Stimulated activated CD4-positive, alpha-beta T cell treated with anti-CD3 and anti-CD28 coated beads, Interleukin-1b, Interleukin-23, amount 100 ng/mL, for 4 hours (primary cell): ENCODE data around the gene FAF2.
"Not testable (repeated sequence)": the region's sequence is repeated elsewhere in the genome, so short reads cannot be mapped to it uniquely, and the experiment has no call there.

ENCODE experiments used
- DNase-seq, 2 donors: peaks; one replicate each; pipeline ENCODE4 v3.0.0-alpha.2; 2020; ENCODE audit warnings: low read depth in 2 of 2

The FAF2 gene

DNA sequence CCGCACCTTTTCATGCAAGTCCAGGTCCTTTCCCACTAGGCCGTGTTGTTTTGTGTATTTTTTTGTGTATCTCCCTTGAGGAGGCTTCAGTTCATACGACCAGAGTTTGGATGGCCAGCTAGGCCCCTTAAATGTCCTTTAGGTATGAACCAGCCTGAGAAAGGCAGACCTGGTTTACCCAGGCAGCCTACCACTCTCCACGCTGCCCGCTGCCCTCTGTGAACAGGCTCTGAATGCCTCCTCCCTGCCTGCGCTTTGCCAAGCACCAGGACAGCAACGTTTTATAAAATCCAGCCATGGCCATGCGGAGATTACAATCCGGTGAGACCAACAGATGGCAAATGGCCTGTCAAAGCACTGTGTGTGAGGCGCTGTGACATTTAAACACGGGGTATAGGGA lies 31.2 kb upstream of the FAF2 start:
- DNase-seq: no peak

DNA sequence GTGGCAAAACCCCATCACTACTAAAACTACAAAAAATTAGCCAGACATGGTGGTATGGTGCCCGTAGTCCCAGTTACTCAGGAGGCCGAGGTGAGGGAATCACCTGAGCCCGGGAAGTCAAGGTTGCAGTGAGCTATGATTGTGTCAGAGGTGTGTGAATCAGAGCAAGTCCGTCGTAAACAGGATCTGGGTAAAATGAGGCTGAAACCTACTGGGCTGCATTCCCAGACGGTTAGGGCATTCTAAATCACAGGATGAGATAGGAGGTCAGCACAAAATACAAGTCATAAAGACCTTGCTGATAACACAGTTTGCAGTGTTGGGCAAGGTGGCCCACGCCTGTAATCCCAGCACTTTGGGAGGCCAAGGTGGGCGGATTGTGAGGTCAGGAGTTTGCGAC lies 29.9 kb upstream of the FAF2 start:
- no peak for DNase-seq

DNA sequence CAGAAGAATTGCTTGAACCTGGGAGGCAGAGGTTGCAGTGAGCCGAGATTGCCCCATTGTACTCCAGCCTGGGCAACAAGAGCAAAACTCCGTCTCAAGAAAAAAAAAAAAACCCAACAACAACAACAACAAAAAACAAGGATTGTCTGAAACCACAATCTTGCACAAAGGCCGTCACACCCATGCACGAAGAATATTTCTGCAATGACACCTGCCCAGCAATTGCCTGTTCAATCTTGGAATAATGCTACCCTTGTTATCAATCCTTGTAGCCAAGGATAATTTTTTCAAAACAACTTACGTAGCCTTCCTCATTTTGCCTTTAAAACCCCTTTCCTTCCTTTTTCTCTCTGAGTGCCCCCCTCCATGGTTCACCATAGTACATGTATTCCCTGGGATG lies 28.1 kb upstream of the FAF2 start:
- no peak for DNase-seq

DNA sequence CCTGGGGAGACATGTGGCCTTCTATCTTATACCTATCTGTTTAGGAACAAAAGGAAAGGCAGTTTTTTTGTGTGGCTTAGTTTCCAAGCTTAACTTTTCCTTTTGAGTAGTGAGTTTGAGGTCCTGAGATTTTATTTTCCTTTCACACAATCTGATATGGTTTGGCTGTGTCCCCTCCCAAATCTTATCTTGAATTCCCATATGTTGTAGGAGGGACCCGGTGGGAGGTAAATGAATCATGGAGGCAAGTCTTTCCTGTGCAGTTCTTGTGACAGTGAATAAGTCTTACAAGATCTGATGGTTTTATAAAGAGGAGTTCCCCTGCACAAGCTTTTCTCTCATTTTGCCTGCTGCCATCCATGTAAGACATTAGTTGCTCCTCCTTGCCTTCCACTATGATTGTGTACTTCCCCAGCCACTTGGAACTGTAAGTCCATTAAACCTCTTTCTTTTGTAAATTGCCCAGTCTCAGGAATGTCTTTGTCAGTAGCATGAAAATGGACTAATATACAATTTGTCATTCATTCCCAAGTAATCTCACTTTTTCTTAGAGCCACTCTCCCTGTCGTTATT lies 27.1 kb upstream of the FAF2 start:
- no peak for DNase-seq

DNA sequence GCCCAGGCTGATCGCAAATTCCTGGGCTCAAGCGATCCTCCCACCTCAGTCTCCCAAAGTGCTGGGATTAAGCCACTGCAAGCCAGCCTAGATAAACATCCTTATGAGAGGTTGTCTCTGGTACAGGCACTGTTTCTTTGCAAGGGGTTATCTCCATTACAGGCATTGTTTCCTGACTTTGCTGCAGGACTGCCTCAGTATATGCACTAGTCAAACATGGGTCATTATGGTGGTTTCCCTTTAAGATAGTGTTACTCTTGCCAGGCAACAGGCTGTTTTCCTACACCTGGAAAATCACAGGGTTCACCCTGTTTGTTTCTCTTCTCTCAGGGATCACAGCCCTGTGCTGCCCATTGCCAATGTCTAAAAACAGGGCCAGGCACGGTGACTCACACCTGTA lies 24.0 kb upstream of the FAF2 start:
- no peak for DNase-seq

DNA sequence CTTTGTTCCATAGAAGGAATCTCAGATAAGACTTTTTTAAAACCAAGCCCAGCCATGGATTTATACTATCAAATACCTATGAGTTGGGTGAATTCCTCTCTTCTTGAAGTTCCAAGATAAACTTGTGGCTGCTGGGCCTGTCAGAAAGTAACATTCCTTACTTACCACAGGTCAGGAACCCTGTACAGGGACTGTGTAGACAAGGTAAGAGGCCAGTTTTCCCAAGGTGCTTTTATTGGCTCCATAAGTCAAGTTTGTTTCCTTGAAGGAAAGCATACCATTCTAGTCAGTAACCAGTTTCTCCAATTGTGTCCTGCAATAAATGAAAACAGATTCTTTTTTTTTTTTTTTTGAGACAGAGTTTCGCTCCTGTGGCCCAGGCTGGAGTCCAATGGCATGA lies 23.0 kb upstream of the FAF2 start:
- no peak for DNase-seq

DNA sequence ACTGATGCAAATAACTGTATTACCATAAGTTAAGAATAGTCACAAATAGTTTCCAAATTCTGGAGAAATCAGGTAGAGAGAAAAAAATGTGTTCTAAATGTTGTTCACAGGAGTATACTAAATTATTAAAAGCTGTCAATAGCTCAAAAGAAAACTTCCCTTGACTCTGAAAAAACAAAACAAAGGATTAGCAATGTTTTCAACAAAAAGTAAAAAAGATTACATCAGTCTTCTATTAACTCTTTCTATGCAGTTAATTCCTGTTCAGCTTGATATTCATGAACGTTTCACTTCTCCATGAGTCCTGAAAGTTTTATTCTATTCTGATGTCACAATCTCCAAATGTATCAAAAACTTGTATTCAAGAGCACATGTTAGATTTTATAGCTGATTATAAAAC lies 22.4 kb upstream of the FAF2 start:
- no peak for DNase-seq

DNA sequence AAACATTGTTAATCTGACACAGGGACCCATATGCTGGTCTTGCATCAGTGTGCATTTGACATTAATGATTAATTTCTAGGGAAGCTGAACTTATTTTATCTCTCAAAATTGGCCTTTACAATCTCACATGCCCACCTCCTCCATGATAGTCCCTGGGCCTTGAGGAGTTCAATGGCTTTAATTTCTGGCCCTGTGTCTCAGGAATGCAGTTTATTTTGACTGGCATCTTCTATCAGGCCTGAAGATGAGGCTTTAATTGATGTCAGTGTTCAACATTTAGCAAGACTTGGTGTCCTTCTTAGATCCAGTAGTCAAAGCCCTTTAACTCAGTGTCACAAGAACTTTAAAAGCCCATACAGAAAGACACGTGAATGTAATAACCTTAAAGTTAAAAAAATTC lies 21.3 kb upstream of the FAF2 start:
- no peak for DNase-seq

DNA sequence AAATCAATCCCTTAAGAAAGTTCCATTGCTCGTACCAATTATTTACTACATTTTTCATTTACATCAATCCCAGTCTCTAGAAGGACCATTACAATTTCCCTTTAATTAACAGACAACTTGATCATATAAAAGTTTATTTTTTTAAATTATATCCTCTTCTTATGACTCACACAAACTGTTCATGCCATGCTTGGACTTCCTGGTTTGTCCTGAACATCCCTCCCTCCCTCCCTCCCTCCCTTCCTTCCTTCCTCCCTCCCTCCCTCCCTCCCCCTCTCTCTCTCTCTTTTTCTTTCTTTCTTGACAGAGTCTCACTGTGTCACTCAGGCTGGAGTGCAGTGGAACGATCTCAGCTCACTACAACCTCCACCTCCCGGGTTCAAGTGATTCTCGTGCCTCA lies 20.2 kb upstream of the FAF2 start:
- DNase-seq: no peak

DNA sequence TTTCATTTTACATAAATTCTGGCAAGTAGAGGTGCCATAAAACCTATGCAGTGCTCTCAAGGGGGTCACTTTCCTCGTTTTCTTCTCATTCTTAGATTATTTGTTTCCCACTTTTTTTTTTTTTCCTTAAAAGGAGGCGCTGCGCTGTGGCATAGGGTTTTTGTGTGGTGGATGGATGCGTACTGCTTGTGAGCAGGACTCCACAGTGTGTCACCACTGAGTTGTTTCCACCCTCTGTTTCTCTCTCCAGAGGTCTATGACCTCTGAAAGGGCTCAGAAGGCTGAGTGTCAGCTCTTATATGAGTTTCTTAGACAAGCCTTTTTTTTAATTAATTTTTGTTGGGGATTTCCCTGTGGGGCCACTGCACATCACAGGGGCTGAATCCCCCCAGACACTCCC lies 18.2 kb upstream of the FAF2 start:
- DNase-seq: no peak

DNA sequence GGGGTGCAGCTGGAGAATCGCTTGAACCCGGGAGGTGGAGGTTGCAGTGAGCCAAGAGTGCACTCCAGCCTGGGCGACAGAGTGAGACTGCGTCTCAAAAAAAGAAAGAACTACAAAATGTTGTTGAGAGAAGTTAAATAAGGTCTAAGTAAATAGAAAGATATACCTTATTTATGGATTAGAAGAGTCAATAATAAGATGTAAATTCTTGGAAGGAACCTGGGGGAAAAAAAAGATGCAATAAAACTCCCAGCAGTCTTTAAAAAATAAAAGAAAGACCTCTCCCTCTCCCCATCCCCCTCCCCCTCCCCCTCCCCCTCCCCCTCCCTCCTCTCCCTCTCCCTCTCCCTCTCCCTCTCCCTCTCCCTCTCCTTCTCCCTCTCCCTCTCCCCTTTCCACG lies 15.5 kb upstream of the FAF2 start:
- no peak for DNase-seq

DNA sequence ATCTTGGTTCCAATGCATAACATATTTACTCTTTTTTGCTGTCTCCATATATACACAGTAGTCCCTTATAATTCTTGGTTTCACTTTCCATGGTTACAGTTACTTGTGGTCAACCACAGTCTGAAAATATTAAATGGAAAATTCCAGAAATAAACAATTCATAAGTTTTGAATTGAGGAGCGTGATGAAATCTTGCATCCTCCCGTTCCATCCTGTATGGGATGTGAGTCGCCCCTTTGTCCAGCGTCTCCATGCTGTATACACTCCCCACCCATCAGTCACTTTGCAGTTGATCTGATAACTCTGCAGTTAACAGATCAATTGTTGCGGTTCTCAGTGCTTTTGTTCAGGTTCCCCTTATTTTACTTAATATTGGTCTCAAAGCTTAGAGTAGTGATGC lies 11.5 kb upstream of the FAF2 start:
- DNase-seq: no peak

DNA sequence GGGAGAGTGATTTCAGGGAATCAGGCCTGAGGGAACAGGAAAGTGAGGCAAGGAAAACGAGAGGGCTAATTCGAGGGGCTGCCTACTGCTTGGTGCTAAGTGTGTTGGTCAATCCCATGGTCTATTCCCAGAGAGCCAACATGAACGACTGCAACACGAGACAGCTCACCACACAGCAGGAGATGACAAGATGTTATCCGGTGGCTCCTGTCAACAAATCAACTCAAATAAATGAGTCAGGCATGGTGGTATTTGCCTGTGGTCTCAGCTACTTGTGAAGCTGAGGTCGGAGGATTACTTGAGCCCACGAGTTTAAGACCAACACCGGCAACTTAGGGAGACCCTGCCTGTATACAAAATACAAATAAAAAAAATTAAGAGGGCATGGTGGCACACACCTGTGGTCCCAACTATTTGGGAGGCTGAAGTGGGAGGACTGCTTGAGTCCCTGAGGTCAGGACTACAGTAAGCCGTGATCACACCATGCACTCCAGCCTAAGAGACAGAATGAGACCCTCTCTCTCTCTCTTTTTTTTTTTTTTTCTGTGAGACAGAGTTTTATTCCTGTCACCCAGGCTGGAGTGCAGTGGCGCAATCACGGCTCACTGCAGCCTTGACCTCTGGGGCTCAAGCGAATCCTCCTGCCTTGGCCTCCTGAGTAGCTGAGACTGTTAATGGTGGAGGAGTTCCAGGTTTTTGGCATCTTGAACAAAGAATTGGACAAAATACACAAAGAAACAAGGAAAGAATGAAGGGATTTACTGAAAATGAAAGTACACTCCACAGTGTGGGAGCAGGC lies 9.0 kb upstream of the FAF2 start:
- DNase-seq: no peak

DNA sequence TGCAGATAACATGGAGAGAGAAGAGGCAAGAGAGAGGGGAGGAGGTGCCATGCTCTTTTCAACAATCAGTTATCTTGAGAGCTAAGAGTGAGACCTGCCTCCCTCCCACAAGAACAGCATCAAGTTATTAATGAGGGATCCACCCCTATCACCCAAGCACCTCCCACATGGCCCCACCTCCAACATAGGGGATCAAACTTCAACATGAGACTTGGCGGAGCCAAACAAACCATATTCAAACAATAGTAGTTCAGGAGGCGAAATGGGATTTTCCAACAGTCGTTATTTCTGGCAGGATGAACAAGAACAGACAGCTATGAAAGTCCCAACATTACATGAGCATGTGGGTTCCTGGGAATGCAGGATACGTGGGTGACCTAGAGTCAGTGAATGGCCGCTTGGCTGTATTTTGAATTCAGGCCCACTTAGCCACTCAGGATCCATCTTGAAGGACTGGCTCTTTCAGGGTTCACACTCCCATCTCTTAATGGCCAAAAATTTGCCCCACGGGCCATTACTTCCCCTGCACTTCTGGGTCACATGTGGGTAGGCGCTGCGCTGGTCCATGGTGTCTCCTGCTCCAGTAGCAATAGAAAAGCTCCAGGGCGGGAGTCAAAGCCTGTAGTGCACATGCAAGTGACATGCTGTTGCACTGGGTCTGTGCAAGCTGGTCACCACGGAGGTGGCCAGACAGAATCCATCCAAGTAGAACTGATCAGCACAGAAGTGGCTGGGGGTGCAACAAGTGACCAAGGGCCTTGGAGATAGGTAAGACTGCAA lies 7.1 kb upstream of the FAF2 start:
- no peak for DNase-seq

DNA sequence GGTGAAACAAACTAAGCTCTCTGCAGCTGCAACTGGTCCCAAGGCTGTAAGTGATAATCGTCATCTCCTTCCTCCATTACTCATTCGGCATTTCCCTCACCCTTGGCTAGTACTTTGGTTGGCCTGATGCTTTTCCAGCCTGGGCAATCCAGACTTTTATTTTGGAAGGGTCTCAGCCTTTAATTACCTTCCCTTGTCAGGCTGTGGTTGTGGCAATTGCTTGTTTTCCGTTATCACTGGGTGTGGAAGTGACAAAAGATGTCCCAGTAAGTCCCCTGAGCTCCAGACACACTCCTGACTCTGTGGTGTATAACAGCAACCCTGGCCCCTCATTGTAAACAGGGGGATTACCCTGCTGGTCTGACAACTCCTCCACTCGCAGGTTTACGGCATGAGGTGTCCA lies 6.3 kb upstream of the FAF2 start:
- no peak for DNase-seq

DNA sequence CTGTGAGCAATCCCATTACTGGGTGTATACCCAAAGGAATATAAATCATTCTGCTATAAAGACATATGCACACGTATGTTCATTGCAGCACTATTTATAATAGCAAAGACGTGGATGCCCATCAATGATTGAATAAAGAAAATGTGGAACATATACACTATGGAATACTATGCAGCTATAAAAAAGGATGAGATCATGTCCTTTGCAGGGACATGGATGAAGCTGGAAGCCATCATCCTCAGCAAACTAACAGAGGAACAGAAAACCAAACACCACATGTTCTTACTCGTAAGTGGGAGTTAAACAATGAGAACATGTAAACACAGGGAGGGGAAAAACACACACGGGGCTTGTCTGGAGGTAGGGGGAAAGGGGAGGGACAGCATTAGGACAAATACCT lies 5.3 kb upstream of the FAF2 start:
- not testable (repeated sequence) for DNase-seq

DNA sequence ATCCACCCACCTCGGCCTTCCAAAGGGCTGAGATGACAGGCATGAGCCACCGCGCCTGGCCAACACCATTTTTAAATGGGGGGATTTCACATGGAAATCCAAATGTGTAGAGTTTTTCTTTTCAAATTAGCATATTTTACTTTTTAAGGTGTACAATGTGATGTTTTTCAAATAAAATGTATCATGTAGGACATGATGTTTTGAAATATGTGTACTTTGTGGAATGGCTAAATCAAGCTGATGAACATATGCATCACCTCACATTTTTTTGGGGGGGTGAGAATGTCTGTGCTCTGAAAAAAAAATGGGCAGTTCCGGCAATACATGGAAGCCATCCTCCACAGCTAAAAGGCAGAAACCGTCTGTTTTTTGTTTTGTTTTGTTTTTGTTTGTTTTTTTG lies 3.4 kb upstream of the FAF2 start:
- DNase-seq: no peak

DNA sequence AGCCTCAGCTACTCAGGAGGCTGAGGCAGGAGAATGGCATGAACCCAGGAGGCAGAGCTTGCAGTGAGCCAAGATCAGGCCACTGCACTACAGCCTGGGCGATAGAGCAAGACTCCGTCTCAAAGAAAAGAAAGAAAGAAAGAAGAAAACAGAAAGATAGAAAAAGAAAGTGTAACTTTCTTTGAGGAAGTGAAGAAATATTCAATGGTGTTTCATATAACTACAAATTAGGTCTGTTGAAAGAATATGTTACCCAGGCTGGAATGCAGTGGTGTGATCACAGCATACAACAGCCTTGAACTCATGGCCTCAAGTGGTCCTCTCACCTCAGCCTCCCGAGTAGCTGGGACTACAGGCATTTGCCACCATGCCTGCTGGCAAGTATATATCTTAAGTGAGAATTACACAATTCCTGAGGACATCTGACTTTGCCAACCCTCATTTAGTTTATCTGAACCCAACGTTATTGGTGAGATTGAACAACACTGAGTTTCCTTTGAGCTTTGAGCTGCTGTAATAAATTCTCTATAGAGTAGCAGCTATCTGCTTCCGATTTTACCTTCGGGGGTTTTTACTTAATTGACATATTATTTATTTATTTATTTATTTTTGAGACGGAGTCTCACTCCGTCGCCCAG lies 2.0 kb upstream of the FAF2 start:
- no peak for DNase-seq

DNA sequence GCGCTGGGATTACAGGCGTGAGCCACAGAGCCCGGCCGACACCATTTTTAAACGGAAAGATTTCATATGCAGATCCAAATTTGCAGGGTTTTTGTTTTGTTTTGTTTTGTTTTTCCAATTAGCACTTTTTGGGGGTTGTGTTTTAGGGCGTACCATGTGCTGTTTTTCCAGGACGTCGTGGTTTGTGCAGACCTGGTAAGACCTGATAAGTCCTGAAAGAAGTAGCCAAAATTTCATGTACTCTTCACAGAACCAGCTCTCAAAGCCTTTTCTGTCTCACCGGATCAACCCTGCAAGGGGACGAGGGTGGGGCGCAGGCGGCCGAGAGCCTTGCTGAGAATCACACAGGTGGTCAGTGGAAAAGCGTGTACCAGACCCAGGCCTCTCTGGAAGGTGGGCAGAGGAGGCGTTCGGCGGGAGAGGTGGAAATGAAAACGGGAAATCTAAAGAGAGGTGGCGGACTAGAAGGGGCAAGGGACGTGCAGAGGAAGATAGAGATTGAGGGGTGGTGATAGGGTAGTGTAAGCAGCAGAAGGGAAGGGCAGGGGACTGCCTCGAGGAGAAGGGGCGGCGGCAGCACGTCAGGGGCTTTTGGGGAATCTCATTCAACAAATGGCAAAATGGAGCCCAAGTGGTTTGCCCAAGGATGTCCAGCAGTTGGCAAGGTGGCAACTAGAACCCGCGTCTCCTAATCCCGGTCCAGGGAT lies 1.1 kb upstream of the FAF2 start:
- no peak for DNase-seq

DNA sequence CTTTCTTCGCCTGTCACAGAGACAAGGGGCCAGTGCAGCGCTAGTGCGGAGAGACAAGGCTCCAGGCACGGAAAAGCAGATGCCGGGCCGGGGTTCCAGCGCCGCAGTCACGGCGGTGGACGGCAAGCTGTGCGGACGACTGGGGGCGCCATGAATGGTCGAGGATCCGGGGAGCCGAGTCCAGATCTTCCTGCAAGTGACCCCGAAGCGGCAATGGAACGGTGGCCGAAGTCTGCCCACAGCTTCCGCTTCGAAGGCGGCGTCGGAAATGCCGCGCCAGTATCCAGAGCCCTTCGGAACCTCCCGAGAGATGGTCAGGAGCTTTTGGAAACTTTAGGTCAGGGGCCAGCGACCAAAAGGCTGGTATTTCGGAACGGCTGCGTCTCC lies 601 bp upstream of the FAF2 start:
- DNase-seq: no peak

DNA sequence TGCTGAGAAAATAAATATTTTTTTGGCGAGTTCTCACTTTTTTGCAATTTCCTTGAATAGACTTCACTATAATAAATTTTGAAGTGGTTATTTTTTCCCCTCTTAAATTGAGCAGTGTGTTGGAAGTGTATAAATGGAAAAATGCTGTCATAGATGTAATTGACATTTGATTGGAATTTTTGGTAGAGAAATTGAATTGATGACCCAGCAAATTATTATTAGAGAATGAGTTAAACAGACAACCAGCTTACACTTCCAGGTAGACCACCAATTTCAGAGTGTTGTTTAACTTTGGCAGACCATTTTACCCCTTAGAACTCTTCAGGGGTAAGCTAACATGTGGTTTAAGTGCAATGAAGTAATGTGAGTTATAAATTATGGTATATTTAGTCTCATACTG lies 1.9 kb downstream of the FAF2 start:
- DNase-seq: no peak
